ENCODE data around the gene EYA4.

The EYA4 gene

GRCh38 chr6:133353061-133353460 lies 111.9 kb downstream of the EYA4 start:
- no peak for DNase-seq (ENCODE audit: low read depth, low spot score)
- TF ChIP-seq EZH2 (IDR thresholded peaks at IDR 0.05) (no peak), FOXP2 (optimal IDR thresholded peaks at IDR 0.05; ENCODE audit: control extremely low read depth, extremely low read length, insufficient read depth) (no peak), POLR2AphosphoS5 (IDR thresholded peaks at IDR 0.05; ENCODE audit: borderline replicate concordance, low read depth, low read length) (no peak)
- no peak overlapping the region for H3K9ac ChIP-seq (ENCODE audit: insufficient read length)

DNA sequence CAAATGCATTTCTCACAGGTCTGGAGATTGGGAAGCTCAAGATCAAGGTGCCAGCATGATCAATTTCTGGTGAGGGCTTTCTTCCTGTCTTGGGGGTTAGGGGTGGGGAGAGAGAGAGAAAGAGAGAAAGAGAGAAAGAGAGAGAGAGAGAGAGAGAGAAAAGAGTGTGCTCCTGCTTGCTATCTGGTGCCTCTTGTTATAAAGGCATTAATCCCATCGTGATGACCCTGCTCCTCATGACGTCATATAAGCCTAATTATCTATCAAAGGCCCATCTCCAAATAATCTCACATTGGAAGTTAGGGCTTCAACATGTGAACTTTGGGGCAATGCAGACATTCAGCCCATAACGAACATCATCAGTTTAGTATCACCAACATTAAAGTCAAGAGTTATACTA lies 114.8 kb downstream of the EYA4 start:
- Histone ChIP-seq H3K9me3 (ENCODE audit: low read depth, low read length) (no peaks in the 10 kb centered on the region), H3K36me3 (ENCODE audit: insufficient read depth, low read length) (no peaks in the 10 kb centered on the region)

More at GRCh38 chr6:133353061-133353460, 111.9 kb downstream of the EYA4 start:
- Histone ChIP-seq H3K9me3 (ENCODE audit: low read depth, low read length) (no peaks in the 10 kb centered on the region), H3K4me3 (no peak overlapping the region), H3K36me3 (ENCODE audit: insufficient read depth, low read length) (no peaks in the 10 kb centered on the region), H3K27ac (no peak overlapping the region)

DNA sequence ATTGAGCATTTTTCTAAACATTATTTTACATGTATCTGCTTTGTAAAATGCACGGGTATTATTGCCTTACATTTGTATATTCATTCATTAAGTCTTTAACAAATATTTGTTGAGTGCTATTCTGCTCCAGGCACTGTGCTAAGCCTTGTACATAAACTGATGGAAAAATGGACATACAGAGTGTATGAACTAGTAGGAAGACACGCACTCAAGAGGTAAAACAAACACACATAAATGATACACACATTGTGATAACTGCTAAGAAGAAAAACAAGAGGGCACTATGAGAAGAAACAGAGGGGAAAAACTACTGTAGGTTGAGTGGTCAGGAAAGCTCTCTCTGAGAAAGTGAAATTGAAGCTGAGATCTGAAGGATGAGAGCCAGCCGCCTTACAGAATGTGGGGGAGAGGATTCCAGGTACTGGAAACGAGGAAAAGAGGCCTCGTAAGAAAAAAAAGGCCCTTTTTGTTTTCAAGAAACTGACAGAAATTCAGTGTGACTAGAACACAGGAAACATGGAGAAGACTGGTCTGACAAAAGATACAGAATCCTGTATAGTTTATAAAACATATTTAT lies 117.5 kb downstream of the EYA4 start:
- Histone ChIP-seq H3K9me3 (ENCODE audit: low read depth, low read length) (no peaks in the 10 kb centered on the region), H3K9ac (ENCODE audit: insufficient read length) (no peak overlapping the region), H3K36me3 (ENCODE audit: insufficient read depth, low read length) (no peaks in the 10 kb centered on the region), H3K4me3 (no peak overlapping the region), H3K27ac (no peak overlapping the region)
- DNase-seq (ENCODE audit: low read depth, low spot score): no peak
- TF ChIP-seq FOXP2 (optimal IDR thresholded peaks at IDR 0.05; ENCODE audit: control extremely low read depth, extremely low read length, insufficient read depth) (no peak), POLR2AphosphoS5 (IDR thresholded peaks at IDR 0.05; ENCODE audit: borderline replicate concordance, low read depth, low read length) (no peak), EZH2 (IDR thresholded peaks at IDR 0.05) (no peak)

More for the DNA sequence above, 114.8 kb downstream of the EYA4 start:
- no peak overlapping the region for H3K9ac ChIP-seq (ENCODE audit: insufficient read length)
- H3K4me3 ChIP-seq: no peak overlapping the region
- H3K27ac ChIP-seq: no peak overlapping the region
- no peak for DNase-seq (ENCODE audit: low read depth, low spot score)
- TF ChIP-seq EZH2 (IDR thresholded peaks at IDR 0.05): no peak
- no peak for TF ChIP-seq FOXP2 (optimal IDR thresholded peaks at IDR 0.05; ENCODE audit: control extremely low read depth, extremely low read length, insufficient read depth)
- no peak for TF ChIP-seq POLR2AphosphoS5 (IDR thresholded peaks at IDR 0.05; ENCODE audit: borderline replicate concordance, low read depth, low read length)

GRCh38 chr6:133359256-133359655 lies 118.1 kb downstream of the EYA4 start:
- no peak for TF ChIP-seq POLR2AphosphoS5 (IDR thresholded peaks at IDR 0.05; ENCODE audit: borderline replicate concordance, low read depth, low read length)
- TF ChIP-seq FOXP2 (optimal IDR thresholded peaks at IDR 0.05; ENCODE audit: control extremely low read depth, extremely low read length, insufficient read depth): no peak
- no peak for TF ChIP-seq EZH2 (IDR thresholded peaks at IDR 0.05)
- Histone ChIP-seq H3K36me3 (ENCODE audit: insufficient read depth, low read length) (no peaks in the 10 kb centered on the region), H3K9ac (ENCODE audit: insufficient read length) (no peak overlapping the region), H3K27ac (no peak overlapping the region), H3K9me3 (ENCODE audit: low read depth, low read length) (no peaks in the 10 kb centered on the region), H3K4me3 (no peak overlapping the region)
- no peak for DNase-seq (ENCODE audit: low read depth, low spot score)

- no peak for TF ChIP-seq FOXP2 (optimal IDR thresholded peaks at IDR 0.05; ENCODE audit: control extremely low read depth, extremely low read length, insufficient read depth)
- TF ChIP-seq EZH2 (IDR thresholded peaks at IDR 0.05): no peak
- TF ChIP-seq POLR2AphosphoS5 (IDR thresholded peaks at IDR 0.05; ENCODE audit: borderline replicate concordance, low read depth, low read length): no peak
- DNase-seq (ENCODE audit: low read depth, low spot score): no peak
- Histone ChIP-seq H3K27ac (no peak overlapping the region), H3K9me3 (ENCODE audit: low read depth, low read length) (no peaks in the 10 kb centered on the region), H3K9ac (ENCODE audit: insufficient read length) (no peak overlapping the region), H3K4me3 (no peak overlapping the region), H3K36me3 (ENCODE audit: insufficient read depth, low read length) (no peaks in the 10 kb centered on the region)
Measured at GRCh38 chr6:133359760-133360159, 118.6 kb downstream of the EYA4 start.

DNA sequence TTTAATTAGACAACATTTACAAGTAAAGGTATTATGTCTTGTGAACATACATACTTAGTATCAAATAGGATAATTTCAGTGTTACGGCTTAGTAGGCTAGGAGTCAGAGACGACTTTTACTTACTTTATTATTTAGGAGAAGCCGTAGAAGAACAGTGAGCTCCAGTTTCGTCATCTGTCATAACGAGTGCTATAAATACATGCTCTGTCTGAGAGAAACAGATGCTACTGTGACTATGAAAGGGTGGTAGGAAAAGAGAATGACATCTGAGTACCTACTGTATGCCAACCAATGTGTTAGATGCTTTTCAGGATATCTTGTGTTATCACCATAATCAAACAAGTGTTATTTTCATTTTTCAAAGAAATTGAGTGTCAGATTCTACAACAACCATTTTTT lies 119.0 kb downstream of the EYA4 start:
- Histone ChIP-seq H3K9me3 (ENCODE audit: low read depth, low read length) (no peaks in the 10 kb centered on the region), H3K9ac (ENCODE audit: insufficient read length) (no peak overlapping the region), H3K36me3 (ENCODE audit: insufficient read depth, low read length) (no peaks in the 10 kb centered on the region), H3K4me3 (no peak overlapping the region), H3K27ac (no peak overlapping the region)
- DNase-seq (ENCODE audit: low read depth, low spot score): no peak
- TF ChIP-seq FOXP2 (optimal IDR thresholded peaks at IDR 0.05; ENCODE audit: control extremely low read depth, extremely low read length, insufficient read depth) (no peak), POLR2AphosphoS5 (IDR thresholded peaks at IDR 0.05; ENCODE audit: borderline replicate concordance, low read depth, low read length) (no peak), EZH2 (IDR thresholded peaks at IDR 0.05) (no peak)

GRCh38 chr6:133362813-133363212 lies 121.7 kb downstream of the EYA4 start:
- TF ChIP-seq POLR2AphosphoS5 (IDR thresholded peaks at IDR 0.05; ENCODE audit: borderline replicate concordance, low read depth, low read length): no peak
- TF ChIP-seq EZH2 (IDR thresholded peaks at IDR 0.05): no peak
- no peak for TF ChIP-seq FOXP2 (optimal IDR thresholded peaks at IDR 0.05; ENCODE audit: control extremely low read depth, extremely low read length, insufficient read depth)
- H3K4me3 ChIP-seq: no peak overlapping the region
- H3K27ac ChIP-seq: no peak overlapping the region
- H3K36me3 ChIP-seq (ENCODE audit: insufficient read depth, low read length): no peaks in the 10 kb centered on the region
- no peak for DNase-seq (ENCODE audit: low read depth, low spot score)
- H3K9ac ChIP-seq (ENCODE audit: insufficient read length): no peak overlapping the region
- no peaks in the 10 kb centered on the region for H3K9me3 ChIP-seq (ENCODE audit: low read depth, low read length)

- no peaks in the 10 kb centered on the region for H3K36me3 ChIP-seq (ENCODE audit: insufficient read depth, low read length)
- TF ChIP-seq FOXP2 (optimal IDR thresholded peaks at IDR 0.05; ENCODE audit: control extremely low read depth, extremely low read length, insufficient read depth) (no peak), POLR2AphosphoS5 (IDR thresholded peaks at IDR 0.05; ENCODE audit: borderline replicate concordance, low read depth, low read length) (no peak), EZH2 (IDR thresholded peaks at IDR 0.05) (no peak)
Measured at GRCh38 chr6:133368664-133369063, 127.5 kb downstream of the EYA4 start.

GRCh38 chr6:133369773-133370272 lies 128.7 kb downstream of the EYA4 start:
- H3K9me3 ChIP-seq (ENCODE audit: low read depth, low read length): no peaks in the 10 kb centered on the region
- no peak overlapping the region for H3K4me3 ChIP-seq
- no peaks in the 10 kb centered on the region for H3K36me3 ChIP-seq (ENCODE audit: insufficient read depth, low read length)
- H3K27ac ChIP-seq: no peak overlapping the region
- TF ChIP-seq FOXP2 (optimal IDR thresholded peaks at IDR 0.05; ENCODE audit: control extremely low read depth, extremely low read length, insufficient read depth) (no peak), EZH2 (IDR thresholded peaks at IDR 0.05) (no peak), POLR2AphosphoS5 (IDR thresholded peaks at IDR 0.05; ENCODE audit: borderline replicate concordance, low read depth, low read length) (no peak)
- no peak for DNase-seq (ENCODE audit: low read depth, low spot score)
- no peak overlapping the region for H3K9ac ChIP-seq (ENCODE audit: insufficient read length)

More at GRCh38 chr6:133368664-133369063, 127.5 kb downstream of the EYA4 start:
- Histone ChIP-seq H3K4me3 (peak overlapping the region; percentile 9; the same call in 1 of the 2 replicates), H3K9ac (ENCODE audit: insufficient read length) (no peak overlapping the region), H3K9me3 (ENCODE audit: low read depth, low read length) (no peaks in the 10 kb centered on the region), H3K27ac (no peak overlapping the region)
- no peak for DNase-seq (ENCODE audit: low read depth, low spot score)

Measured in SK-N-MC (cell line).